ENCODE data around the gene SYT9. TPM values are rescaled to one million over a fixed set of nuclear protein-coding genes. Genes with fewer than 3 reads are reported as not detected.

Gene SYT9
- total and polyA plus RNA-seq, 9 of the 15 experiments (the other 6 are each of a cell fraction or from before 2014, with no cell fraction given): 0.01 TPM; not detected in 8

DNA sequence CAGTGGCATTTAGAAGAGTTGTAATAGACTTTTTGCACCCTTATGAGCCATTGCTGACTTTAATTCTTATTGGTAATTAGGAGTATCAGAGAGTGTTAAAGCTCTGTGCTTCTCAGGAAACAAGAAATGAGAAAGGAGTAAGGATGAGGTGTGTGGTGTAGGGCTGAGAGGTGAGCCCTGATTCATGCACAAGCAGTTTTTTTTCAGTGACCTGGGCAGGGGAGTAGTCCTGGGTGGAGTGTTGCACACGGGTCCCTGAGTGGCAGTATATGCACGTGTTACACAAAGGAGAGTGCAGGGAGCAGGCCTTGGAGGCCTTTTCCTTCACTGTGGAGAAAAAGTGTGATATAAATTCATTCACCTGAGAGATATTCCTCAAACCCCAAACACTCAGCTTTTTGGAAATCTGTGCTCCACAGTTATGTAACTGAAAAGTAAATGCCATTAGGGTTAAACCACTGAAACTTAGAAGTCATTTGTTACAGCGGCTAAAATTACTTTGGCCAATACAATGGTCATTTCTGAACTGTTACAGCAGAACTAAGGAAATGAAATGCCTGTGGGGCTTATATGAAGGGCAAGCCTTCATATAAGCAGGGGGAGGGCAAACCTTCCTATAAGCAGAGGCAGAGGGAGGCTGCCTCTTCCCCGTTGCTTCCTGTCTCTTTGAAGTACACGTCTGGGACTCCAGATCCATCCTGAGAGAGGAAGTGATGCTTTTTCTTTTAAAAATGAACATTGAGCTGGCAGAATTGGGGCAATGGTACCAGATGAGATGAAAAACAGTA lies 171.0 kb downstream of the SYT9 start (continued):
- TF ChIP-seq JUNB (CRISPR knock-in tag; conservative IDR thresholded peaks at IDR 0.05): no peak

DNA sequence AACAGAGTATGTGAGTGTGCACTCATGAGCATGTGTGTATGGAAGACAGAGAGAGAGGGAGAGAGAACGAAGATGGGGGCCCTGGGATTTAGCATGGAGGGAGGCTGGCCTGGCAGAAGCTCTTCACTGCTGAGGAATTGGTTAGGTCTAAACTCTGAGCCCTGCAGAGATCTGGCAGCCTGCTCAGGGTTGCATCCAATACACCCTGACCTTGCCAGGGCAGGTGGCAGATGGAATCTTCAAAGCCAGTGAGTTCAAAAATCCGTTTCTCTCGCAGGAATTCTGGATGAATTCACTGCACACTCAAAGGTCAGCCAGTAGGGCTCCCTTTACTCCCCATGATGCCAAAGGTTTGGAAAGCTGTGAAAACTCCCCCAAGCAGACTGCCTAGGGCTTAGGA lies 172.2 kb downstream of the SYT9 start:
- H3K27me3 ChIP-seq (ENCODE audit: control insufficient read depth in 2 of 2, insufficient read depth in 2 of 2, low read length in 2 of 2): no peaks in the 10 kb centered on the region
- ChIA-PET CTCF (ENCODE audit: low intra/inter-chr PET ratio) (no interaction called here), POLR2A (interaction anchor here (1.0 kb wide), 1 partner anchor 9 kb away, joined by 3 read pairs; no protein-coding TSS in a partner anchor)
- intact Hi-C loops (cut with micrococcal nuclease): no loop called here
- no peaks in the 10 kb centered on the region for H3K9me3 ChIP-seq (replicated peaks; ENCODE audit: control insufficient read depth, insufficient read depth, low read depth, low read length)
- H2AFZ ChIP-seq (ENCODE audit: low read depth, low read length): no peak overlapping the region
- no peak overlapping the region for H3K9ac ChIP-seq (ENCODE audit: insufficient read depth in 1 of 2, low read depth in 2 of 2, low read length in 2 of 2)
- H3K79me2 ChIP-seq (ENCODE audit: control insufficient read depth, insufficient read depth, low read length): no peaks in the 10 kb centered on the region
- DNase-seq (ENCODE audit: extremely low read depth in 1 of 4, low spot score in 3 of 4) (no peak), FAIRE-seq (no peak), ATAC-seq (no peak)
- H3K9me1 ChIP-seq (ENCODE audit: control insufficient read depth, insufficient read depth, low read length): no peaks in the 10 kb centered on the region
- no peaks in the 10 kb centered on the region for H4K20me1 ChIP-seq (replicated peaks; ENCODE audit: control insufficient read depth, insufficient read depth, low read length)
- H3K4me3 ChIP-seq: no peak overlapping the region
- H3K4me1 ChIP-seq (replicated peaks in 1 of 2; ENCODE audit: control insufficient read depth in 2 of 2, insufficient read depth in 2 of 2, low read length in 2 of 2): no peaks in the 10 kb centered on the region
- no peak overlapping the region for H3K4me2 ChIP-seq (ENCODE audit: insufficient read depth, low read length)
- no TSS peak for BruUV-seq (replicated peaks)
- WGBS (ENCODE audit: insufficient coverage, low coverage, missing lambda C conversion rate): 0% methylated on average over 3 of the region's 3 CpGs
- no peak overlapping the region for H3K27ac ChIP-seq (ENCODE audit: extremely low read depth, low read depth, low read length)
- H3K36me3 ChIP-seq (ENCODE audit: control insufficient read depth, insufficient read depth, low read length): no peaks in the 10 kb centered on the region
- in situ Hi-C loops (cut with MboI): no loop called here
- TF ChIP-seq ARID3B (CRISPR knock-in tag; IDR thresholded peaks at IDR 0.05; ENCODE audit: borderline replicate concordance) (no peak), RBM25 (IDR thresholded peaks at IDR 0.05; ENCODE audit: low read depth, low read length, severe bottlenecking) (no peak), CEBPG (CRISPR knock-in tag; IDR thresholded peaks at IDR 0.05) (no peak), CEBPG (tag; conservative IDR thresholded peaks at IDR 0.05 in 1 of 2, IDR thresholded peaks at IDR 0.05 in 1 of 2) (no peak), MTF1 (CRISPR knock-in tag; IDR thresholded peaks at IDR 0.05; ENCODE audit: borderline replicate concordance) (no peak), ZNF668 (CRISPR knock-in tag; IDR thresholded peaks at IDR 0.05) (no peak), NFYB (IDR thresholded peaks at IDR 0.05; ENCODE audit: extremely low read depth, insufficient read length) (no peak), XRCC4 (IDR thresholded peaks at IDR 0.05; ENCODE audit: extremely low read depth, insufficient read depth, insufficient read length) (no peak), ZBTB17 (CRISPR knock-in tag; IDR thresholded peaks at IDR 0.05) (no peak), TARDBP (IDR thresholded peaks at IDR 0.05) (no peak), HNRNPL (IDR thresholded peaks at IDR 0.05; ENCODE audit: low read depth, low read length) (no peak), ZSCAN29 (IDR thresholded peaks at IDR 0.05) (no peak), DPF2 (IDR thresholded peaks at IDR 0.05) (no peak), FIP1L1 (IDR thresholded peaks at IDR 0.05; ENCODE audit: low read depth, low read length, poor library complexity, severe bottlenecking) (no peak)
- TF ChIP-seq, protein P1, sequence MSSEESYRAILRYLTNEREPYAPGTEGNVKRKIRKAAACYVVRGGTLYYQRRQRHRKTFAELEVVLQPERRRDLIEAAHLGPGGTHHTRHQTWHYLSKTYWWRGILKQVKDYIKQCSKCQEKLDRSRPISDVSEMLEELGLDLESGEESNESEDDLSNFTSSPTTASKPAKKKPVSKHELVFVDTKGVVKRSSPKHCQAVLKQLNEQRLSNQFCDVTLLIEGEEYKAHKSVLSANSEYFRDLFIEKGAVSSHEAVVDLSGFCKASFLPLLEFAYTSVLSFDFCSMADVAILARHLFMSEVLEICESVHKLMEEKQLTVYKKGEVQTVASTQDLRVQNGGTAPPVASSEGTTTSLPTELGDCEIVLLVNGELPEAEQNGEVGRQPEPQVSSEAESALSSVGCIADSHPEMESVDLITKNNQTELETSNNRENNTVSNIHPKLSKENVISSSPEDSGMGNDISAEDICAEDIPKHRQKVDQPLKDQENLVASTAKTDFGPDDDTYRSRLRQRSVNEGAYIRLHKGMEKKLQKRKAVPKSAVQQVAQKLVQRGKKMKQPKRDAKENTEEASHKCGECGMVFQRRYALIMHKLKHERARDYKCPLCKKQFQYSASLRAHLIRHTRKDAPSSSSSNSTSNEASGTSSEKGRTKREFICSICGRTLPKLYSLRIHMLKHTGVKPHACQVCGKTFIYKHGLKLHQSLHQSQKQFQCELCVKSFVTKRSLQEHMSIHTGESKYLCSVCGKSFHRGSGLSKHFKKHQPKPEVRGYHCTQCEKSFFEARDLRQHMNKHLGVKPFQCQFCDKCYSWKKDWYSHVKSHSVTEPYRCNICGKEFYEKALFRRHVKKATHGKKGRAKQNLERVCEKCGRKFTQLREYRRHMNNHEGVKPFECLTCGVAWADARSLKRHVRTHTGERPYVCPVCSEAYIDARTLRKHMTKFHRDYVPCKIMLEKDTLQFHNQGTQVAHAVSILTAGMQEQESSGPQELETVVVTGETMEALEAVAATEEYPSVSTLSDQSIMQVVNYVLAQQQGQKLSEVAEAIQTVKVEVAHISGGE (CRISPR knock-in tag; IDR thresholded peaks at IDR 0.05): no peak
